GM21723 (cell line): ENCODE data around the gene UNC5CL.
"Not testable (repeated sequence)": the region's sequence is repeated elsewhere in the genome, so short reads cannot be mapped to it uniquely, and the experiment has no call there.

ENCODE experiments used
- ATAC-seq: cut with Tn5 transposase; IDR thresholded peaks from one replicate; pipeline ENCODE4 v1.9.1; 2021; ENCODE audit warnings: mild to moderate bottlenecking, moderate library complexity; ENCODE audit not compliant: unreplicated experiment

UNC5CL gene

DNA sequence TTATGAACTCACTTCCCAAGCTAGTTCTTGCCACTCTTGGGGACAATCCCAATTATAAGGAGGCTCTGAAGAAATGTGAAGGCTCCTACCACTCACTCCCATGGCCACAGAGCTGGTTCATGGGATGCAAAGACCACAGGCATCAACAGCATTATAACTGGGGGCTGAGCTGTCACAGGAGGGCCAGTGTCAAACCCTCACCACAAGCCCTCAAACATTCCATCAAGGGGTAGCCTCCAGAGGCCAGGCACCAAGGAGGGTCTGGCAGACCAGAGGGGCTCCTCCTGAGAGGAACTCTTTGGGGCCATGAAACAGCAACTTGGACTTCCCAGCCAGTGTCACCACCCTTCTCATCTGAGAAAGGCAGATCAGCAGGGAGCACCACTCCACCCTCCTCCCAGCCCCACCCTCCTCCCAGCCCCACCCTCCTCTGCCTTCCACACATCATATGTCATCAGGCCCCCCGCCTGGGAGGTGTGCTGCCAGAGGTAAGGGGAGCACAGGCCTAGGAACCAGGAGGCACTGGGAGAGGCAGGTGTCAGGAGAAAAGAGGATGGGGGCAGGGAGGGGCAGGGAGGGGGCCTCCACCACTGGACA, 2.0 kb upstream of the UNC5CL start:
- no peak for ATAC-seq

DNA sequence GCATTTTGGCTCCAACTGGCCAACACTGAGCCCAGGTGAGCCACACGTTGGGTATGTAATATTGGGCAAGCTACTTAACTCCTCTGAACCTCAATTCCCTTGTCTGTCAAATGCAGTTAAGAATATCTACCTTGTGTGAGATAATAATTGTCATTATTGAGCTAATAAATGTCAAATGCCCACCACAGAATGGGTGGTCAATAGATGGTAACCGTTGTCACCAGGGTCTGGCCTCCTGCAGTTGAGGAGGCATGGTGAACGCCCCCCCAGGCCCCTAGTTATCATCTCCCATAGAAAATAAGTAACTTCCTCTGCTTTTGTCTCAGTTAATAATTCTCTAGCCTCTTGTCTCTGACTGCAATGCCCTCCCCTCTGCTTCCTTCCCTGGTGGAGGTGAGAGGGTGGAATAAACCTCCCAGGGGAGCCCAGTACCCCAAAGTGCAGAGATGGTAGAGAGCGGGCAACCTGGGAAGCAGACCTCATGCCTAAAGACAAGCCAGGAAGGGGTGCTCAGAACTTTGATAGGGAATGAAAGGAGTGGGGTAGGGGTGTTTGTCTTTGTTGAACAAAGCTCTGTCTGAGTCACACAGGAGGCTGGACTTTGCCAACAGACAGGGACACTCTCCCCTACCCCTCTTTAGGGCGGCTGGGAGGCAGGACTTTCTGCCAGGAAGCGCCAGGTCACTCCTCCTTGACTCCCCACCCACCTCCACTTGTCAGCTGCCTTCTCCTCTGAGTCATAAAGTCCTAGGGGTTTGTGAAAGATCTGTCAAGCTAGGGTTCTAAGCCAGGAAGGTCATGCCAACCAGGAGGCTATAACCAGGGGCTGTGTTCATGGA, 1.3 kb upstream of the UNC5CL start:
- ATAC-seq, result no peak

DNA sequence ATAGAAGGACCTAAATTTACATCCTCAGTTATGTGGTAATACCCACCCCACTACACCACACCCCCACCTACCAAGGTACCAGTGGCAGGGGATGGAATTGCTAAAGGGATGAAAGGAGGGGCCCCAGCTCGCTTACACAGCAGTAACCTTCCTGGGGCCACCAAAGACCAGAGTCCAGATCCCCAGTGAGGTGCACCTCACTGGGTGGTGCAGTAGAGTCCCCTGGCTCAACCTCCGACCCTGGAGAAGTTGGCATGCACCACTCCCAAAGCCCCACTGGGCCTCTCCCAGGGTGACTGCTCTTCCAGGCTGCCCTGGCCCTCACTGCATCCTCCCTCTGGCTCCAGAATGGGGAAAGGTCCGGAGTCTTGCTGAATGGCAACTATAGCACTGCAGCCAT, 816 bp downstream of the UNC5CL start:
- ATAC-seq, result no peak

DNA sequence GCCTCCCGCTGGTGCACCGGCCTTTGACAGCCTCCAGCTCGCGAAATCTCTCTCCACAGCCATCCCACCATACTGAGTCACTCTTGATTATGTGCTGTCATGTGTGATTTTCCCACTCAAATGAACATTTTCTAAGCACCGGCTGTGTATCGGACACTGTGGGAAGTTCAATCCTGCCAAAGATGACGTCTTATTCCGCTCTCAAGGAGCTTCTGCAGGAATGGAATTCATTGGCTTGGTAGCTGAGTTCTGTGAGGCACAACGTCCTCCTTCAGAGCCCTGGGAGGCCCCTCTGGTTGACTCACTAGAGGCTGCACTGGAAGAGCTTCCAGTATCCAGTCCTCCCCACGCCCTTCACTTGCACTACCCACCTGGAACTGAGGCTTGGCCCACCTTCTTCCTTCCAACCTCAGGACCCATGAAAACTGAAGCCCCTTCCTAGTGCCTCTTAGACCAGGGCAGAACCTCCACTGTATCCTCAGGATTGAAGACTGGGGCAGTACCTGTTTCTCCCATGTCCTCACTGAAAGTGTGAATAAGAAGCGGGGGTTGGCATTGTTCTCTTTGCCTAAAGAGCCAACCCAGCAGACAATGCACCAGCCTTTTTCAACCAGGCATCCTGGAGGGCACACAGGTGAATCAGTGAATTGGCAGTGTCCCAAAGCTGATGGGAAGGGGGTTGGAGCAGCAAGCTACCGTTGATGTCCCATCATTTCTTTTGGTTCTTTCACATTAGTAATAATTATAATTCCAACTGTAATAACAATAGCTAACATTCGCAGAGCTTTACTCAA, 1.7 kb downstream of the UNC5CL start:
- ATAC-seq, result no peak

DNA sequence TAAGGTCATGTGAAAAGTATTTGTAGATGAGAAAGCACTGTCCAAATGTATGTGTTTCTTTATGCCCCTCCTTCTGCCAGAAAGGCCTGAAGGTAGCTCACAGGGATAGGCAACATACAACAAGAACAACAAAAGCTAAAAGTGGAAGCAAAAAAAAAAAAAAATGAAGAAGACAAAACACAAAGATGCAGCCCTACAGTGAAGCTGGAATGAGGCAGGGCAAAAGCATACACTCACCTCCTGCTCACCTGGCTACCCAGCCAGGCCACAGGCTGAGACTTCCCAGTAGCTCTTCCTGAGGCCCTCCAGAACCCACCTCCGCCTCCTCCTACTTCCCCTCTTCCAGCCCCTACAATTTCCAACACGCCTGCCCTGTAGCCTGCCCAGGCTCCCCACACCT, 2.4 kb downstream of the UNC5CL start:
- no peak for ATAC-seq

DNA sequence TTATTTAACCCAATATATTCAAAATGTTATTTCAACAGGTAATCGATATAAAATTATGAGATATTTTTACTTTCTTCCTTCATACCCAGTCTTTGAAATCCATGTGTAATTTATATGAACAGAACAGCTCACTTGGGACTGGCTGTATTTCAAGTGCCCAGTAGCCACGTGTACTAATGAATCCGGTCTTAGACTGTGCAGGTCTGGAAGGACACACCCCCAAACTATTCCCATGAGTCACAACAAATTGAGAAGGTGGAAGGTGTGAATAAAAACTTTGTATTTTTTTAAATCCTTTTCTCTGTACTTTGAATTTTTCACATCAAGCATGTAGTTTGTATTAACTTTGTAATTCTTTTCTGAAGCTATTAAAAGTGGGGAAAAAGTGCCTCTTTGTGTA, 2.8 kb downstream of the UNC5CL start:
- no peak for ATAC-seq

DNA sequence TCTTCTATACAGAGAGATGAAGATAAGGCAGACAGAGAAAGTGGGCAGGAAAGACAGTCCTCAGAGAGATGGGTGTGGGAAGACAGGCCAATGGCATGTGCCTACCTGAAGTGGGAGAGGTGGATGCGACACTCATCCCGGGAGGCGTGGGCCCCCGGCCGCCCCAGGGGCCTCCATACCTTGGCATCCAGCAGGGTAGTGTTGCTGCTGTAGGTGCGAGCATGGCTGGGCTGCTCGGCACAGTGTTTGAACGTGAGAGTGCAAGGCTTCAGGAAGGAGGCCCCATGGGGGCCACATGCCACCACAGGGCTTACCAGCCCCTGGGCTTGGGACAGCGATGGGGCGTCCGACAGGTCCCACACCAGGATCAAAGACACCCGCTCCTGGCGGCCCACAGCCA, 5.2 kb downstream of the UNC5CL start:
- no peak for ATAC-seq

DNA sequence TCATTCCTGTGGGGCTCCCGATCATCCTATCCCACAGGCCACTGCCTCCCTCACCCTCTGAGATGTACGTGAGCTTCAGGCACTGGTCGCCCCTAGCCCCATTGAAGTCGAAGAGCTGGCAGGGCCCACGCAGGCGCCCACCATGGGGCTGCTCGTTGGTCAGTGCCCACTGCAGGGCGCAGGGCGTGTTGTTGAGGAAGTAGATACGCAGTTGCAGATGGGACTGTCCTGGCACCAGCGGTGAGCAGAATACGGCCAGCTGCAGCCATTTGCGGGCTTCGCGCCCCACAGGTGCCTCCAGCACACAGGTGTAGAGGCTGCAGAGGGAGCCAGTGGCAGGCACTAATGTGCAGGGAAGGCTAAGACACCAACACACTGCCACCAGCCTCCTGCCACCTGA, 6.2 kb downstream of the UNC5CL start:
- ATAC-seq, result no peak

DNA sequence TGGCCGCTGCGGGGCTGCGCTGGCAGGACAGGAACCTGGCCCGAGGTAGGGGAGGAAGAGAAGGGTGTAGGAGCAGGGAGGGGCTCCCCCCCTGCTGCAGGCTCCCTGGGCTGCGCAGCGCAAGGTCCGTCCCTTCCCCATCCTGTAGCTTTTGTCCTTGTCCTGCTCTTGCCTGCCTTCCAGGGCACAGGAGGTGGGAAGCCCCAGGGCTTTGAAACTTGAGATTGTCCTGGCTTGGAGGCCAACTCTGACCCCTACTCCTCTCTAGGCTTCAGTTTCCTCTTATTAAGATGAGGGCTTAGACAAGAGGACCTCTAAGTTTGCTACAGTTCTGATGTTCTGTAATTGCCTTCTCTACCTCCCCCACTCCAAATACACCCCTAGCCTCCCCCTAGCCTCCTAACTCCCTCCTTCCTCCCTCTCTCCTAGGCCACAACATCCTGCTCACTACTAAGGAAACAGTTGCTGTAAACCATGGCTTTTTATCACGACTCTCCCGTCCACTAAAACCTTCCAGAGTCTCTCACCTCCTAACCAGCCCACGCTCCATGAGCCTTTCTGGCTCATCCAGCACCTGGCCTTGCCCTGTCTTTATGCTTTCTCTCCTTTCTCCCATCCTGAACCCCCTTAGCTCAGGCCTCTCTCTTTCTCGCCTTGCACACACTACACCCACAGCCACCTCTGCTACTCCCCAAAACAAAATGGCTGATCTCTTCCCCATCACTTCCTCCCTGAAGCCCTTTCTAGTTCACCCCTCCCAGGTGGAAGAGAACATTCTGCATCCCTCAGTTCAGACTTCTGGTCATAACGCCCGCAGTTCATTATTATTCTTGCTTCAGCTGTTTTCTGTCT, 10.2 kb downstream of the UNC5CL start:
- ATAC-seq, result peak; percentile 41

DNA sequence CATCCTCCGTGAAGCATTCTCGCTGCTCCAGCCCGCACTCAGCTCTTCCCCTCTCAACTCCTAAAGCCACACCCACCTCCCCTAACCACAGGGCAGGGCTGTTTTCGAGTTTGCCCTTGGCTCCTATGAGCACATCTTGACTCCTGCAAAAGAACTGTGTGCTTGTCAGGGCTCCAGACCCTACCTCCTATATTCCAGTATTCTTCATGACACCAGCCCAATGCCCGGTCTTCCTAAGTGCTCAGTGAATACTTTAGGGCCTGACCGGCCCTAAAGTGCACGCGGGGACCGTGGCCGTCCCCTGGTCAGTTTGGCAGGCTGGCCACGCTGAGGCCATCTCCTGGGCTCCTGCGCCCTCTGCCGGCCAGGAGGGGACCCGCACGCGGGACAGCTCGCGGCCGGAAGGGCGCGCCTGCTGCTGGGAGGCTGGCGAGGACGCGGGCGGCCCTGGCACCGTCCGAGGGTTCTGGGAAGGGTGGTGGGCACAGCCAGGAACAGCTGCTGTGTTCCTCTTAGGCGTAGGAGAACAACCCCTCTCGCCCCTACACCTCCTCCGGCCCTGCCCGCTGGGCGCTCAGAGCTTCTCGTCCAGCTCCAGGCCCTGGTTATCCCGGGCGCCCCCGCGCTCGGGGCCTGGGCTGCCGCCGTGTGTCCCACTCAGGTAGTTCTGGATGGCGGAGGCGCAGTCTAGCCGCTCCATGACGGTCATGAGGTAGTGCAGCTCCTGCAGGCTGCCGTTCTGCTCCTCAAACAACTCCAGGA, 11.0 kb downstream of the UNC5CL start:
- peak; percentile 95 for ATAC-seq

DNA sequence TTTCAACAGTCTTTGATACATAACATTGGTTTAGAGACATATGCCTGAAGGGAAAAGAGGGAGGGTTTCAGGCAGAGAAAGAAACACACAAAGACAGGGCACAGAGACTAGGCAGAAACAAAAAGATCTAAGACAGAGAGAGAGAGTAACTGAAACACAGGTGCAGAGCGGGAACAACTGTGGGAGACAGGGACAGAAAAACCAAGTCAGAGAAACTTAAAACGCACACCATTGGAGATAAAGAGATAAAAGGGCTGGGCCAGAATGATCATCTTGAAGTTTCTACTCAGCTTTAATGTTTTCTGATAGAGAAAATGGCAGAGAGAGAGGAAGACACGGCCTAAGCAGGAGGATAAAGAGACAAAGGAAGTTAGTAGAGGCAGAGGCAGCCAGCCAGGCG, 11.8 kb downstream of the UNC5CL start:
- ATAC-seq, result no peak

DNA sequence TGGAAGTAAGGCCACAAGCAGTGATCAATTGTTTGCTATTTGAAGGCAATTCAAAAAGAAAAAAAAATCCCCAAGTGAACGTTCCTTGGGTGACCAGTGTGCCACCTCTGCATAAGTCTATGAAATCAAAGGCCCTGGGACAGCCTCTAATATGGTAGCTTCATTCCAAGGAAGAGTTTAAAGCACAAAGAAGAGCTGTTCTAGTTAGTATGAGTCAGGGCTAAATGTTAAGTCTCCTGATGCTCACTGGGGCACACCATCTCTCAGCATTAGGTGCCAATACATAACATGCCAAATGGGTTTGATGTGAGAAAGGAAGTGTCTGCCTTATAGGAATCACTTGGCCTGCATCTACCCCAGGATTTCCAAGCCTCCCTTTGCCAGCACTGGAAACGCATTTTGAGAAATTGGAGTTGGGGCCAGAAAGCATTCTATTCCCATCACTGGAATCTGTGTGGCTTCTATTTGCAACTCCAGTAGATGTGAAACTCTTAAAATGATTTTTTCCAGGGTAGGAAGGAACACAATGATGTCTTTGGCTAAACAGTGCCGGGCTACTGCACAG, 13.0 kb downstream of the UNC5CL start:
- ATAC-seq, result no peak

DNA sequence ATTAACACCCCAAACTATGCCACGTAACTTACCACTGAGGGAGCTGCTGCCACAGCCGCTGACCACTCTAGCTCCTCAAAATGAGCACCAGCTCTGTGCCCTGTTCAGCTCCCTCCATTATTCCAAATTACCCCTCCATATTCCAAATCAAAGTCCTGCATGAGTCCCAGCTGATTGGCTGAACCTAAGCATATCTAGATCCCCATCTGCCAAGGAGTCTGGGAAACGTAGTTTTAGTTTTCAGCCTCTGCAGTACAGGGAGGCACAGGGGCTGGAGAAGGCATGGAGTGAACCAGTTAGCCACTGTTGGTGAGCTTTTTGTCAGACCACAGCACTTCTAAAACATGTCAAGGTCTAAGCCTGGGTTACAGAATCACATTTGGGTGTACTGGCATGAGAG, 15.9 kb downstream of the UNC5CL start:
- ATAC-seq, result no peak

DNA sequence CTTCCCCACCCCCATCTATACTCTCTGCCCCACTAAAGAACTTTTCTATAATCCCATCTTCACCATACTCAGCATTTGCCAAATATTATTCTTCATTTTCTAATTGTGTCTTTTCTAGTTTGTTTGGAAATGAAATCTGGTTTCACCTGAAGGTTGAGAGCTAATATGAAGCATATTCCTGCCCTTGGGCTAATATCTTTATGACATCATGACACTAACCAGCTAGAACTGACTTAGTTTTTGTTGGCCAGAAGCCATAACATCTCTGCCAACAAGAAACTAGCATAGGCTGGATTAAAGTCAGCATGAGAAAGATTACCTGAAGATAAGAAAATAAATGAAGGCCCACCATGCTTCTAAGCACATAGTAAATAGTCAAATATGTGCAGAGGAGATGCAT, 16.7 kb downstream of the UNC5CL start:
- ATAC-seq, result no peak

DNA sequence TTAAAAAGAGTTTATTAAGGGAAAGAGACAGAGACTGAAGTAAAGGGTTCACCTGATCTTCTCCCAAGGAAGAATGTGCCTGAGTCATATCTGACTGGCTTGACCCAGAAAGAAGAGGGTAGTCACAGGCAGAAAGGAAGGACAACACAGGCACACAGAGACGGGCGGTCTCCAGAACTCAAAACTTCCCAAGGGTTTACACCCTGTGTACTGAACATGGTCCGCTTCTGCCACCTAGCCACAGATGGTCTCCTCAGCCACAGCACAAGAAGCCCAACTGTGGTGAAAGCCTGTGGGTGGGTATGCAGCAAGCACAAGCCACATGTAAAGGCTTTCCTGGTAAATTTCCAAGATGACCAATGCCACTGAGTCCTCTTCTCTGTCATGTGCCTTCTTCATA, 17.2 kb downstream of the UNC5CL start:
- no peak for ATAC-seq

DNA sequence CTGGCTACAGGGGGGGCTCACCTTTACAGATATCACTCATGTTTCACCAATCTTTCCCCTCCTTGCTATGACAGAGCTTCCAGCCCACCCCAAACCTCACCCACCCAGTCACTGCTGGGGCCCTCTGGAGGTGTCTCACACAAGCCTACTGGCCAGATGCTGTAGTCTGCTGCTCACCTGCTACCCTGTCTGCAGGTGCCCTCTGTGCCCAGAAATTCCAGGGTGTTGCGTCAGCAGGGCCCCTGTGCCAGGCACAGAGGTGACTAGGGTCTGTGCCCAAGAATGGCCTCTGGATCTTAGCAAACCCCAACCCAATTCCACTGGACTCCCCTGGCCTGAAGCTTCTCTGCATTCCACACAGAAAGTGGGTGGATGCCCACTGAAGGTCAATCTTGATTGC, 21.4 kb downstream of the UNC5CL start:
- ATAC-seq, result no peak

DNA sequence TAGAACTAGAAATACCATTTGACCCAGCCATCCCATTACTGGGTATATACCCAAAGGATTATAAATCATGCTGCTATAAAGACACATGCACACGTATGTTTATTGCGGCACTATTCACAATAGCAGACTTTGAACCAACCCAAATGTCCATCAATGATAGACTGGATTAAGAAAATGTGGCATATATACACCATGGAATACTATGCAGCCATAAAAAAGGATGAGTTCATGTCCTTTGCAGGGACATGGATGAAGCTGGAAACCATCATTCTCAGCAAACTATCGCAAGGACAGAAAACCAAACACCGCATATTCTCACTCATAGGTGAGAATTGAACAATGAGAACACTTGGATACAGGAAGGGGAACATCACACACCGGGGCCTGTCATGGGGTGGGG, 23.2 kb downstream of the UNC5CL start:
- not testable (repeated sequence) for ATAC-seq

DNA sequence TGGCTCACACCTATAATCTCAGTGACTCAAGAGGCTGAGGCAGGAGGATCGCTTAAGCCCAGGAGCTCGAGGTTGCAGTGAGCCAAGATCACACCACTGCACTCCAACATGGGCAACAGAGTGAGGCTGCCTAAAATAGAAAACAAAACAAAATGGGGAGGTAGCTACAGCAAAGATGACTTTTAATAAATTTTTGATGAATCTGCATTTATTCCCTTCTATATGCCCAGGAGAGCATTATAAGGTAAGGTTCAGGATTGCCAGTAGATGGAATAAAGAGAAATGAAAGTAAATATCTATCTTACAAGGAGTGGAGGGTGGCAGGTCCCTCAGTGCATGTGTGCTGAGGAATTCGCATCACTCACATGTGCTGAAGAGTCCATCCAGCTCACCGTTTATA, 24.2 kb downstream of the UNC5CL start:
- no peak for ATAC-seq

DNA sequence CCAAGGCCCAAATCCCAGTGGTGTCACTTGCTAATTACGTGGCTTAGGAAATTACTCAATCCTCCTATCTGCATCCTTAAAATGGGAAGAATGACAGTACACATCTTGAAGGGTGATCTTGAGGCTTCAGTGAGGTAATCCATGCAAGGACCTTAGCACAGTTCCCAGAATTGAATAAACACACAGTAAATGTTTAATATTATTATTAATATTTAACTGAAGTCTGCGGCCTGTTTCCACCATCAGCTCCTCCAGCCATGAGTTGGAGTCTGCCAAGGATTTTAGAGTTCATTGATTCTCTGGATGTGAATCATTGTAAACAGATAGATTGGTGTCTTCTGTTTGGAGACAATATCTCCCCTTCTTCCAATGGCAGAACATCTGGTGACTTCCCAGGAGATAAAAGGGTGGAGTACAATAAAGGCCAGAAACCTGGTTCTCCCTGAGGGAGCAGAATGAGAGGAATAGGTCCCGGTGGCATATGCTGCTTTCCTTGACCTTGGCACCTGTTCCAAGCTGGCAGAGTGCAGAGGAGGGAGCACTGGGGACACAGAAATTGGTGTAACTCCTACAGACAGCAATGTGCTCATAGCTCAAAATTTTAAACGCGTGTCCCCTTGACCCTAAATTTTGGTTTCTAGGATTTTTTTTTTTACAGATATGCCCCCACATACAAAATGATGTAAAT, 25.4 kb downstream of the UNC5CL start:
- no peak for ATAC-seq
